CD4-positive, alpha-beta T cell treated with Interleukin-4 for 1 hour (primary cell): ENCODE measurements around the gene ZFYVE26.
"Not testable (repeated sequence)": the region's sequence is repeated elsewhere in the genome, so short reads cannot be mapped to it uniquely, and the experiment has no call there.

Experiments
- DNase-seq, 2 donors: peaks; one replicate each; pipeline ENCODE4 v3.0.0-alpha.2; 2020 to 2022

Gene ZFYVE26

GRCh38 chr14:67749341-67750084, 66.9 kb downstream of the ZFYVE26 start:
- DNase-seq = no peak

- no peak for DNase-seq
These were observed 68.1 kb downstream of the ZFYVE26 start for GRCh38 chr14:67748312-67748711.

DNA sequence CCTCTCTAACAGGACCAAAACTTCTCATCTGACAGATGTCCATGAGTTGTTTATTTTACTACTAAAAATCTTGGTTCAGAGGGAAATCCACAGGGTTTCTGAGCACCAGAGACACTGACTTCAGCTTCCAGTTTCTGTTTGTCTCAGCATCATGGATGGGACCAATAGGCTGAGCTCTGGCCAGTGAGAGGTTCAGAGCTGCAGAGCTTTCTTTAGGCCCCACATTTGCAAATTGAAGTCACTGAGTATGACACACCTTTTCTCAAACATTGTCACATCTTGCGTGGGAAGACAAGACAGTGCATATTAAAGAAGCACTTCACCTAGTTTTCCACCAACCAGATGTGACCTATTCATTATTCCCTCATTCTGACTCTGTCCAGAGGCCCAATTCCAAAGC, 69.5 kb downstream of the ZFYVE26 start:
- DNase-seq = no peak

DNA sequence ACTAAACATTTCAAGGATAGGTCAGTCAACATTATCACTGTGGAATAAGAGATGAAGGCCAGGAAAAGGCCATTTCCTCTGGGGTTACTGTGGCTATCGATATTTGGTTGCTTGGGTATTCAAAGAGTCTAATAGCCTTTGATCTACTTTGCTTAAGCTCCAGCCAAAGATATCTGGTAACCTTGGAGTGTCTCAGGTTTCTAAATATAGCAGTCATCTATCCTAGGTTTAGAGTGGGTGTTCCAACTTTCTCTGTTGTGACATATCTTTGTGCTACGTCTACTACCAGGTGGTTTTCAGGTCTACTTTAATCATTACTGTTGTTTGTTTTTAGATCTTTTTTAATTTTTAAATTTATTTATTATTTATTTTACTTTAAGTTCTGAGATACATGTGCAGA, 72.3 kb downstream of the ZFYVE26 start:
- DNase-seq = no peak

GRCh38 chr14:67738740-67739504, 77.5 kb downstream of the ZFYVE26 start:
- DNase-seq = no peak

DNA sequence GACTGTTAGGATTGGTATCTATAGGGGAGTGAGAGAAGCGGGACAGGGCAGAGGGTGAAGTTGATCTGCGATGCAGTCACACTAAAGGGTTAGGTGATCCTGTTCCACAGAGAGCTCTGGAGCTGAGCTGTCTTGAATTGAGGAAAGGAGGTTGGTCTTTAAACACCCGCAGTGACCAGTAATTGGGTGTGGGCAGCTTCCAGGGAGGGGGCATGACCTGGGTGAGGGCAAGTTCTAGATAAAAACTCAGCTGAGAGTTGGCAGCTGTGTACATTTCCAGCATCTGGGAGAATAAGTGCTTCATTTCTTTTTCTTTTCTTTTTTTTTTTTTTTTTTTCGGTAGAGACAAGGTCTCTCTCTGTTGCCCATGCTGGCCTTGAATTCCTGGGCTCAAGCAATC, 79.6 kb downstream of the ZFYVE26 start:
- DNase-seq = no peak

GRCh38 chr14:67735336-67736147, 80.8 kb downstream of the ZFYVE26 start:
- DNase-seq = no peak

- no peak for DNase-seq
These were observed 81.7 kb downstream of the ZFYVE26 start for GRCh38 chr14:67734675-67735074.

GRCh38 chr14:67733616-67734015, 82.8 kb downstream of the ZFYVE26 start:
- no peak for DNase-seq

DNA sequence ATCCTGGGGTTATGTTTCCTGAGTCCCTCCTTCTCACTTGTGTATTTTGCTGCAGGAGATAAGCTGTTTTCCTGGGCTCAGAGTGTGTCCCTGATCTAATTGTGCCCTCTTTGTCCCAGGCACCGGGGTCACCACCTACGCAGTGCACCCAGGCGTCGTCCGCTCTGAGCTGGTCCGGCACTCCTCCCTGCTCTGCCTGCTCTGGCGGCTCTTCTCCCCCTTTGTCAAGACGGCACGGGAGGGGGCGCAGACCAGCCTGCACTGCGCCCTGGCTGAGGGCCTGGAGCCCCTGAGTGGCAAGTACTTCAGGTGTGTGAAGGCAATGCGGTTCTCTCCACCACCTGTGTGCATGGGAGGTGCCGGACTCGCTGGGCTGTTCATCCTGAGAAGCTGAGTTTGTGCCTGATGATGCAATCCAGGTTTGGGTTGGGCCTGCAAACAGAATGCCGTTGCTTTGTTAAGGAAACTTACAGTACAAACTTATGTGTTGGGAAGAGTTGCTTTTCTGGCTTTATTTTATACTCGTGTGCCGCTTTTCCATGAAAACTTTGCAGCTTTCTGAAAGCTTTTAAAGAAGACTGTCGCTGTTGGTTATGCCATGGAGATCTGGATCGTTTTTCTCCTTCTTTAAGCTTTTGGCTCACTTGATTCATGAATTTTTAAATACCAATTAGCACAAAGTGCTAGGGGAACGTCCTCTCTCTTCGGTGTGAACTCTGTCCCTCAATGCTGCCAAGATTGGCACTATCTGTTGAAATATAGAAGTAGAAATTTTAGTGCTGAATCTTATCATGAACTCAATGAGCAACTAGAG, 87.1 kb downstream of the ZFYVE26 start:
- DNase-seq = no peak

GRCh38 chr14:67728258-67728657, 88.1 kb downstream of the ZFYVE26 start:
- no peak for DNase-seq

DNA sequence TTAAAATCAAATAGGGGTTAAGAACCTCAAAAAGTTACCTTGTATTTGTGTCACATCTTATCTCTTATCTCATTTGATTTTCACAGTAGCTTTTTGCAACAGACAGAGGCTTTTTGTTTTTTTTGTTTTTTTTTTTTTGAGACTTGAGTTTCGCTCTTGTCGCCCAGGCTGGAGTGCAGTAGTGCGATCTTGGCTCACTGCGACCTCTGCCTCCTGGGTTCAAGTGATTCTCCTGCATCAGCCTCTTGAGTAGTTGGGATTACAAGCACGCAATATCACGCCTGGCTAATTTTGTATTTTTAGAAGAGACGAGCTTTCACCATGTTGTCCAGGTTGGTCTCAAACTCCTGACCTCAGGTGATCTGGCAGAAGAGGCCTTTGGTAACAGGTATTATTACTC, 89.0 kb downstream of the ZFYVE26 start:
- DNase-seq = no peak

- no peak for DNase-seq
These were observed 91.2 kb downstream of the ZFYVE26 start for GRCh38 chr14:67725171-67725570.

DNA sequence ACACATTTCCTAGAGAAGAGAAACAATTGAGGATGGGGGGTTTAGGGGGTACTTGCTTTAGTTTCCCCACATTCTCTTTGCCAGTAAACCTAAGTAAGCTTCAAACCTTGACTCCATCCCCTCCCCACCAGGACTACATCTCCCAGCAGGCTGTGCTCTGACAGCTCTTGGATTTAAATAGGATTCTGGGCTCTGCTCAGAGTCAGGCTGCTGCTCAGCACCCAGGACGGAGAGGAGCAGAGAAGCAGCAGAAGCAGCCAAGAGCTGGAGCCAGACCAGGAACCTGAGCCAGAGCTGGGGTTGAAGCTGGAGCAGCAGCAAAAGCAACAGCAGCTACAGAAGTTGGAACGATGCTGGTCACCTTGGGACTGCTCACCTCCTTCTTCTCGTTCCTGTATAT, 94.1 kb downstream of the ZFYVE26 start:
- no peak for DNase-seq

DNA sequence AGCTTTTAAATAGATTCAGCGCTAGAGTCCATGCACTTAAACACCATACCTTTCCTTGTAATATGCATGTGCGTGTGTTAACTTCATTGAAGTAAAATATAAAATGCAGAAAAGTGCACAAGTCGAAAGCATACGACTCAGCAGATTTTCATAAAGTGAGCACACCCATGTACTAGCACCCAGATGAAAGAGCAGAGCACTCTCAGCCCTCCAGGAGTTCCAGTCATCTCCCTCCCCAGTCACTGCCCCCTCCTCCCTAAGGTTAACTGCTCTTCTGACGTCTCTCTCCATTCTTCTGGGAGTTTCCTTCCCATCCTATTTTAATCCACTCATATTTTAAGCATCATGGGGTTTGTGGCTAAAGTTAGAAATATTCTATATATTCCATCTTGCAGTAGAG, 94.5 kb downstream of the ZFYVE26 start:
- DNase-seq = no peak

- DNase-seq = no peak
These were observed 96.5 kb downstream of the ZFYVE26 start for GRCh38 chr14:67719866-67720265.

DNA sequence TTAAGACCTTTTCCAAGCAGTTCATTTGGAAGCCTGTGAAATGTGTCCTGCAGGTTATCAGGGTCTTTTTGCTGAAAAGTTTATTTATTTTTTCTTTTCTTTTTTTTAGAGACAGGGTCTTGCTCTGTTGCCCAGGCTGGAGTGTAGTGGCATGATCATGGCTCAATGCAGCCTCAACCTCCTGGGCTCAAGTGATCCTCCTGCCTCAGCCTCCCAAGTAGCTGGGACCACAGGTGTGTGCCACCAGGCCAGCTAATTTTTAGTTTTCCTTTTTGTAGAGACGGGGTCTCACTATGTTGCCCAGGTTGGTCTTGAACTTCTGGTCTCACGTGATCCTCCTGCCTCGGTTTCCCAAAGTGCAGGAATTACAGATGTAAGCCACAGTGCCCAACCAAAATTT, 97.0 kb downstream of the ZFYVE26 start:
- DNase-seq = not testable (repeated sequence)

DNA sequence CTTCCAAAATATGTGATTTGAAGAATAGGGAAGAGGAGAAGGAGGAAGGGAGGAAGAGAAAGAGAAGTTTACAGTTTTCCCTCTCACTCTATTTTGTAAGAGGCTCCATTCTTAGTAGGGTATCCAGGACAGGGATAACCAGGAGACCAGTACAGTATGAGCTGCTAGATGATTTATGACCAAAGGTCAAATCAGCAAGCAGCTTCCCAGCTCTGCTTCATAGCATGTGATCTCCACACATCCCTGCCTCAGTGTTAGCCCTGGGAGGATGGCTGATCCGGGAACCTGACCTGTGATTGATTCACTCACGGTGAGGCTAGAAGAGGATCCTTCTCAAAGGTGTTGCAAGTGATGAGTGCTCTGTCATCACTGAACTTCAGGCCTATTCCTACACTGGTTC, 98.1 kb downstream of the ZFYVE26 start:
- DNase-seq = no peak

DNA sequence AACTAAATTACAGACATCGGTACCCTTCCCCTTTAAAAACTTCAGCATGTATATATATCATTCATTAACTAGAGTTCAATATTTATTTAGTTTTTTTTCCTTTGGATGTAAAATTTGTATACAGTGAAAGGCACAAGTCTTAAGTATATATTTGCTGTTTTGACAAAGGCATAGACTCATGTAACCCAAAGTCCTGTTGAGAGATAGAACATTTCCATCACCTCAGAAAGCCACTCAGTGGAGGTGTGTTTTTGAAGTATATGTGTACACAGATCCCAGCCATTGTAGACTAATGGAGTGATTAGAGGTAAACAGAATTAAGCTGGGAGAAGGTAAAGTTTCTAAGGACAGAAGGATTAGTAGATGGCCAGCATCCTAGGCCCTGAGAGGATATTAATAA, 99.3 kb downstream of the ZFYVE26 start:
- DNase-seq = no peak

DNA sequence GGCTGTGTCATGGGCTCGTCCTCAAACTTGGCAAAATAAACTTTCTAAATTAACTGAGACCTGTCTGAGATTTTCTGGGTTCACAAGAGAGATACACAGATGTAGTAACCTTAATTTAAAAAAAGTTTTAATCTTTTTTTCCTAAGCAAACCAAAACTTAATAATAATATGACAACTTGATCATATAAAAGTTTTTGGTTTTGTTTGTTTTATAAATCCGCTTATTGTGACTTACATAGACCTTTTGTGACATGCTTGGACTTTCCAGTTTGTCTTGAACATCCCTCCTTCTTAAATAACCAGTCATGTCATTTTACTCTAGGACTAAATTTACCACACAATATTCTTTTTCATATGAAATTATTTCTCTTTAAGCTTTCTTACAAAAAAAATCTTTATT, 106.2 kb downstream of the ZFYVE26 start:
- no peak for DNase-seq

GRCh38 chr14:67709796-67710195, 106.6 kb downstream of the ZFYVE26 start:
- DNase-seq = not testable (repeated sequence)

- DNase-seq = not testable (repeated sequence)
These were observed 107.0 kb downstream of the ZFYVE26 start for GRCh38 chr14:67709346-67709745.

DNA sequence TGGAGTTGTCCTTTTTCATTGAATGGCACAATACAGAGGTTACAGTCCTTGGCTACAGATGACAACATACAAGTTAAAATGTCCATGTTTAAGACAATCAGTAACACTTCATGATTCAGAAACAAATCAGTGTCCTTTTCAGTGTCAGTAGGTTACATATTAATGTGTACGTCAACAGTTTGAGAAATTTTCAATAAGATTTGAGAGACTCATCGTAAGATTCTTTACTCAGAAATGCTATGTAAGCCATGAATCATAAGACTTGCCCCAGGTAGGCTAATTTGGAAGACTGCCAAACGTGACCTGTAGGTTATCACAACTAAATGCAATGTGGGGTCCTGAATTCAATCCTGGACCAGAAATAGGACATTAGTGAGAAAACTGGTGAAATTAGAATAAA, 111.2 kb downstream of the ZFYVE26 start:
- DNase-seq = no peak
